ENCODE data around the gene SIN3A. TPM values are rescaled to one million over a fixed set of nuclear protein-coding genes. Genes with fewer than 3 reads are reported as not detected.

SIN3A gene
- total and polyA plus RNA-seq, 2 experiments from 2014 or later: 24.3 to 73.0 TPM

DNA sequence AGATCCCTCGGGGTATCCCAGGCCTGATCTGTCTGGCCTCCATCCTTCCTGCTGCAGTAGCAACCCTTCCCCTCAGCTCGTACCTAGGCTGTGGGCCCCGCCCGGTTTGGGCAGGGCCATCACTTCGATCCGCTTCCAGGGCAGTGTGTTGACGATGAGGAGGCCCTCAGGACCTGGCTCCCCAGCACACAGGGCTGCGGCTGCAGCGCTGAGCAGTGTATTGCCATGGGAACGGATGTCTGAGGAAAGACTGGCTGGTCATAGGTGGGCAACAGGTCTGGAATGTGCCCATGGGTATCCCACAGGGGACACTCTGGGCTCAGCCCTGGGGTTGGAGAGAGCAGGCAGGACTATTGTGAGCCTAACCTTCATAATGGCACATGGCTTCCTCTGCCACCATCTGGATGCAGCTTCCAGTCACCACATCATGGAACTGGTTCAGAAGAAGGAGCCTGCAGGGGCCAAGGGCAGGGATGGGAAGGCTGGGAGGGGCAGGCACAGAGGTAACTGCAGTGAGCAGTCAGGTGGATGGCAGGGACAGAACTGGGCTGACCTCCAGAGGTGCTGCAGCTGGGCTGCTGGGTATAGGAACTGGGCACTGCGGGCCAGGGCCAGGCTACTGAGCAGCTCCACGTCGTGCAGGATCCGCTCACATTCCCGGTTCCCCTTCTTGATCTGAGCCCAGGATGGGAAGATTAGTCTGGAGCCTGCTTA is 91.8 kb downstream of the SIN3A start:
- DNase-seq (ENCODE audit: low spot score): no peak
- H3K27ac Mint-ChIP-seq: no peak overlapping the region
- H3K9me3 Mint-ChIP-seq: no peaks in the 10 kb centered on the region
- Histone ChIP-seq H3K27ac (ENCODE audit: low read depth) (no peak overlapping the region), H3K4me3 (no peak overlapping the region), H3K4me1 (ENCODE audit: insufficient read depth) (no peaks in the 10 kb centered on the region), H3K27me3 (ENCODE audit: insufficient read depth) (no peaks in the 10 kb centered on the region), H3K4me2 (no peak overlapping the region), H4K20me1 (replicated peaks; ENCODE audit: insufficient read depth) (no peaks in the 10 kb centered on the region), H2AFZ (no peak overlapping the region), H3K36me3 (ENCODE audit: insufficient read depth) (no peaks in the 10 kb centered on the region), H3K79me2 (replicated peaks; ENCODE audit: insufficient read depth) (no peaks in the 10 kb centered on the region), H3F3A (replicated peaks; ENCODE audit: low read depth) (no peaks in the 10 kb centered on the region), H3K9me2 (ENCODE audit: insufficient read depth) (no peaks in the 10 kb centered on the region)
- TF ChIP-seq ZNF462 (CRISPR knock-in tag; IDR thresholded peaks at IDR 0.05) (no peak), POLR2AphosphoS5 (IDR thresholded peaks at IDR 0.05; ENCODE audit: low read depth) (no peak), ETS1 (IDR thresholded peaks at IDR 0.05) (no peak), ZNF114 (CRISPR knock-in tag; IDR thresholded peaks at IDR 0.05) (no peak), CREB1 (CRISPR knock-in tag; IDR thresholded peaks at IDR 0.05; ENCODE audit: low read depth) (no peak), EZH2phosphoT487 (IDR thresholded peaks at IDR 0.05; ENCODE audit: unreplicated experiment) (no peak), NANOG (IDR thresholded peaks at IDR 0.05; ENCODE audit: borderline replicate concordance) (no peak), ZNF331 (CRISPR knock-in tag; IDR thresholded peaks at IDR 0.05; ENCODE audit: low read depth) (no peak), JUNB (IDR thresholded peaks at IDR 0.05; ENCODE audit: unreplicated experiment) (no peak), REST (IDR thresholded peaks at IDR 0.05; ENCODE audit: unreplicated experiment) (no peak)
- TF ChIP-seq, protein P1, sequence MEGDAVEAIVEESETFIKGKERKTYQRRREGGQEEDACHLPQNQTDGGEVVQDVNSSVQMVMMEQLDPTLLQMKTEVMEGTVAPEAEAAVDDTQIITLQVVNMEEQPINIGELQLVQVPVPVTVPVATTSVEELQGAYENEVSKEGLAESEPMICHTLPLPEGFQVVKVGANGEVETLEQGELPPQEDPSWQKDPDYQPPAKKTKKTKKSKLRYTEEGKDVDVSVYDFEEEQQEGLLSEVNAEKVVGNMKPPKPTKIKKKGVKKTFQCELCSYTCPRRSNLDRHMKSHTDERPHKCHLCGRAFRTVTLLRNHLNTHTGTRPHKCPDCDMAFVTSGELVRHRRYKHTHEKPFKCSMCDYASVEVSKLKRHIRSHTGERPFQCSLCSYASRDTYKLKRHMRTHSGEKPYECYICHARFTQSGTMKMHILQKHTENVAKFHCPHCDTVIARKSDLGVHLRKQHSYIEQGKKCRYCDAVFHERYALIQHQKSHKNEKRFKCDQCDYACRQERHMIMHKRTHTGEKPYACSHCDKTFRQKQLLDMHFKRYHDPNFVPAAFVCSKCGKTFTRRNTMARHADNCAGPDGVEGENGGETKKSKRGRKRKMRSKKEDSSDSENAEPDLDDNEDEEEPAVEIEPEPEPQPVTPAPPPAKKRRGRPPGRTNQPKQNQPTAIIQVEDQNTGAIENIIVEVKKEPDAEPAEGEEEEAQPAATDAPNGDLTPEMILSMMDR (conservative IDR thresholded peaks at IDR 0.05; ENCODE audit: low read depth in 2 of 2): no peak
- no peaks in the 10 kb centered on the region; the same call in 2 of the 3 replicates for H3K4me1 Mint-ChIP-seq
- ATAC-seq: no peak
- no peak overlapping the region for H3K4me3 Mint-ChIP-seq
- H3K36me3 Mint-ChIP-seq (ENCODE audit: low read depth): peaks cover 21% of the 10 kb centered on the region
- peaks cover 15% of the 10 kb centered on the region for H3K27me3 Mint-ChIP-seq (ENCODE audit: insufficient read depth, low read depth, poor library complexity)

Data from GM23338 (cell line).